ENCODE measurements around the gene ECHDC3. TPM values are rescaled to one million over a fixed set of nuclear protein-coding genes. Genes with fewer than 3 reads are reported as not detected.

Gene ECHDC3
- total RNA-seq, 2 donors from 2014 or later, result 24.1 to 153 TPM

DNA sequence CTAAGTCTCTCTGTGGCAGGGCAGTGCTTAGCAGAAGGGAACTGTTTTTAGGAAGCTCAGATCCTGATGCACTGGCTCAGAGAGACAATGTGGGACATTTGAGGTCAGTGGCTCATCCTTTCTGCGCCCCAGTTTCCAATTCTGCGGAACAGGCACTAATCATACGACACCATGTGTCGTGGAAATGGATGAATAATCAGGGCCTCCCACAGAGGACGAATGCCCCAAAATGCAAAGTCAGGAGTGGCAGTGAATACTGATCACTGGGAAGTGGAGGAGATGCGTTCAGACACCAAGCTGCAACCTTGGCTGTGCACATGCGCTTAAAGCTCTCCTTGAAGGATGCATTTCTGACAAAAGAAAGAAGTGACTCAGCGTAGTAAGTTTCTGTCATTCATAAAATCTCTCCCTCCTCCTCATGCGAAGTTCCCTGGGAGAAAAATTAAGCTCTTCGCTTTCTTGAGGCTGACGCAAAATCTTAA, 21.9 kb upstream of the ECHDC3 start:
- H3K27ac ChIP-seq, result no peak overlapping the region
- H3K36me3 ChIP-seq (replicated peaks in 1 of 2; ENCODE audit: insufficient read depth in 1 of 2, low read depth in 2 of 2), result no peaks in the 10 kb centered on the region
- ATAC-seq (no peak), DNase-seq (peak in 1 of 4 donors; percentile 49)
- H3K9me3 ChIP-seq, result no peaks in the 10 kb centered on the region
- H3K4me1 ChIP-seq, result peaks cover 13% of the 10 kb centered on the region
- intact Hi-C loops (cut with DNase I), result loop anchor here (10.0 kb wide), 1 partner anchor 206 kb away; no protein-coding TSS in a partner anchor
- WGBS, 2 donors, result 79 to 87% methylated on average over 11 of the region's 11 CpGs
- H3K27me3 ChIP-seq, result no peaks in the 10 kb centered on the region
- H3K4me3 ChIP-seq, result no peak overlapping the region
- no peak for TF ChIP-seq POLR2A (IDR thresholded peaks at IDR 0.05)
- TF ChIP-seq, protein P1, sequence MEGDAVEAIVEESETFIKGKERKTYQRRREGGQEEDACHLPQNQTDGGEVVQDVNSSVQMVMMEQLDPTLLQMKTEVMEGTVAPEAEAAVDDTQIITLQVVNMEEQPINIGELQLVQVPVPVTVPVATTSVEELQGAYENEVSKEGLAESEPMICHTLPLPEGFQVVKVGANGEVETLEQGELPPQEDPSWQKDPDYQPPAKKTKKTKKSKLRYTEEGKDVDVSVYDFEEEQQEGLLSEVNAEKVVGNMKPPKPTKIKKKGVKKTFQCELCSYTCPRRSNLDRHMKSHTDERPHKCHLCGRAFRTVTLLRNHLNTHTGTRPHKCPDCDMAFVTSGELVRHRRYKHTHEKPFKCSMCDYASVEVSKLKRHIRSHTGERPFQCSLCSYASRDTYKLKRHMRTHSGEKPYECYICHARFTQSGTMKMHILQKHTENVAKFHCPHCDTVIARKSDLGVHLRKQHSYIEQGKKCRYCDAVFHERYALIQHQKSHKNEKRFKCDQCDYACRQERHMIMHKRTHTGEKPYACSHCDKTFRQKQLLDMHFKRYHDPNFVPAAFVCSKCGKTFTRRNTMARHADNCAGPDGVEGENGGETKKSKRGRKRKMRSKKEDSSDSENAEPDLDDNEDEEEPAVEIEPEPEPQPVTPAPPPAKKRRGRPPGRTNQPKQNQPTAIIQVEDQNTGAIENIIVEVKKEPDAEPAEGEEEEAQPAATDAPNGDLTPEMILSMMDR (IDR thresholded peaks at IDR 0.05), result no peak

DNA sequence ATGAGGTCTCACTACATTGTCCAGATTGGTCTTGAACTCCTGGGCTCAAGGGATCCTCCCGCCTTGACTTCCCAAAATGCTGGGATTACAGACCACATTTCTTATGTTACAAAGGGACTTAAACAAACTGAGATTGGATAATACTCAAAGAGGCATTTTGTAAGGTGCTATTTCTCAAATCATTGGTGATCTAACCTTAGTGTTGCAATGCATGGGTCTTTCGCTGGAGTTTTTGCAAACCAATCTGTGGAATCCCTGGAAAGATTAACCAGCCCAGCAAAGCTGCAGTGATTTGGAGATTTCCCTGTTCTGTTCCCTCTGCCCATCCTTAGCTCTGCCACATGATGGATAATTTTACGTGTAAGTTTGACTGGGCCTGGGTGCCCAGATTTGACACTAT, 20.4 kb upstream of the ECHDC3 start:
- intact Hi-C loops (cut with DNase I), result loop anchor here (10.0 kb wide), 1 partner anchor 207 kb away; no protein-coding TSS in a partner anchor
- WGBS, 2 donors, result 83 to 97% methylated on average over 3 of the region's 3 CpGs
- Histone ChIP-seq H3K9me3 (no peaks in the 10 kb centered on the region), H3K36me3 (replicated peaks in 1 of 2; ENCODE audit: insufficient read depth in 1 of 2, low read depth in 2 of 2) (no peaks in the 10 kb centered on the region), H3K4me3 (no peak overlapping the region), H3K4me1 (no peaks in the 10 kb centered on the region), H3K27me3 (no peaks in the 10 kb centered on the region), H3K27ac (no peak overlapping the region)
- no peak for DNase-seq
- no peak for TF ChIP-seq POLR2A (IDR thresholded peaks at IDR 0.05)
- TF ChIP-seq, protein P1 (IDR thresholded peaks at IDR 0.05), result no peak
- ATAC-seq, result no peak

DNA sequence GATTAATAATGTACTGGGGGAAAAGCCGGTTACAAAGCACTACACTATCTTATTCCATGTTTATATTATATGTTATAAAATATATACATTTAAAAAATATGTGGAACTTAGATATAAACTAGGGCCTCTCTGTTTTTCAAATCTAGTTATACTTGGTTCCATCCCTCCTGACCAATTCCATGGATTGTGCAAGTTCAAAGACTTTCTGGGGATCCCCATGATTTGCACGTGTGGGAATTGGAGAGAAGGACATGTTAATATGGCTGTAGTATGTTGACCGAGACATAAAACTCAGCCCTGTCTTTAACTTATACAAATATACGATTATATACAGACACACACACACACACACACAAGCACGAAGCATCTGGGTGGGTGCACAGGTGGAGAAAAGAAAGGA, 18.8 kb upstream of the ECHDC3 start:
- no peak overlapping the region for H3K4me3 ChIP-seq
- H3K9me3 ChIP-seq, result no peaks in the 10 kb centered on the region
- intact Hi-C loops (cut with DNase I), result loop anchor here (10.0 kb wide), 1 partner anchor 209 kb away; no protein-coding TSS in a partner anchor
- H3K36me3 ChIP-seq (replicated peaks in 1 of 2; ENCODE audit: insufficient read depth in 1 of 2, low read depth in 2 of 2), result no peaks in the 10 kb centered on the region
- H3K4me1 ChIP-seq, result no peaks in the 10 kb centered on the region
- DNase-seq (no peak), ATAC-seq (no peak)
- no peaks in the 10 kb centered on the region for H3K27me3 ChIP-seq
- H3K27ac ChIP-seq, result no peak overlapping the region
- TF ChIP-seq POLR2A (IDR thresholded peaks at IDR 0.05), result no peak
- TF ChIP-seq, protein P1 (IDR thresholded peaks at IDR 0.05), result no peak
- 80 to 84% methylated on average over 5 of the region's 5 CpGs for WGBS, 2 donors

DNA sequence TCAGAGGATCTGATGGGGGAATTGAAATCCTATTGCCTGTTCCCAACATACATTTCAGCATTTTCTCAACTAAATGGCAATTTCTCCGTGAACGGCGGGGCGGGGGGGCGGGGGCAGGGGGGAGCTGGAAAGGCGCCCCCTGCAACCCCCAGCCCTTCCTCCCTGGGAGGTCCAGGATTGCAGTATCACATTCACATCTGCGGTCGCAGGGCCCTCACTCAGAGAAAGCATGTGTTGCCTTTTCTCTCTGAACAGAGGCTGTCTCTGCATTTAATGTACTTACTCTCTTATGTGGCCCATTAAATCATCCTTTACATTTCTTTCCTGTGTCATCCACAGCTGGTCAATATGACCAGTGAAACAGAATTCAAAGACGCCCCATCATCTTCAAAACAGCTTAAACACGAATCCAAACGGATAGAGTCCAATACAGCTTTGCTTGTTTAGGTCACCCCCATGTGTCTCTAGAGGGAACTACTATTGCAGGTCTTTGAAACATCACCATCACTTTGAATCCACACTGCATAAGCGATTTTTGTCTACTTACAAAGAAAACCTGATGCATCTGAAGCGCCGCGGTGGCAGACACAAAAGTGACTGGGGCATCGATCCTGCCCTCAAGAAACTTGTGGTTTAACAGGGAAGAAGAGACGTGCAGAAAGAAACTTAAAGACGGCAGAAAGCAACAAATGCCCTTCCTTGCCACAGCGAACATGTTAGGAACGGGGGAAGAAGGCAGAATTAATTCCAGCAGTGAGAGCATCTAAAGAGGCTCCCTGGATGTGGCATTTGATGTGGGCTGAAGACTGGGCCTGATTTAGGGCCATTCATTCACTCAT, 17.0 kb upstream of the ECHDC3 start:
- H3K4me1 ChIP-seq, result no peaks in the 10 kb centered on the region
- ATAC-seq, result peak; percentile 59
- WGBS, 2 donors, result 51 to 54% methylated on average over 20 of the region's 20 CpGs
- H3K27ac ChIP-seq, result peak overlapping the region; percentile 32 to 64 (median 56)
- H3K27me3 ChIP-seq, result no peaks in the 10 kb centered on the region
- TF ChIP-seq POLR2A (IDR thresholded peaks at IDR 0.05), result no peak
- TF ChIP-seq, protein P1 (IDR thresholded peaks at IDR 0.05), result peak; percentile 6 to 80 (median 67)
- no peak overlapping the region for H3K4me3 ChIP-seq
- H3K9me3 ChIP-seq, result peaks cover 0 to 5% (median 0%) of the 10 kb centered on the region in 3 donors
- DNase-seq, result peak in 1 of 4 donors; percentile 42
- H3K36me3 ChIP-seq (replicated peaks in 1 of 2; ENCODE audit: insufficient read depth in 1 of 2, low read depth in 2 of 2), result no peaks in the 10 kb centered on the region
- intact Hi-C loops (cut with DNase I), result loop anchor here (10.0 kb wide), 1 partner anchor 210 kb away; no protein-coding TSS in a partner anchor
